Lung (tissue), 12 donors: ENCODE data around the gene LDHB. TPM values are rescaled to one million over a fixed set of nuclear protein-coding genes. Genes with fewer than 3 reads are reported as not detected.
A peak's percentile ranks its signal among the peaks of the same experiment; 100 is the strongest.

Experiments used
- ATAC-seq: fragments of 200-7000 bp; cut with Tn5 transposase; one replicate; pipeline ENCODE4 v1.9.1; 2020; ENCODE audit warnings: moderate number of reproducible peaks; ENCODE audit not compliant: insufficient read depth, low FRiP score
- DNase-seq, 3 donors: peaks; one replicate each; pipeline ENCODE4 v3.0.0-alpha.2; 2013 to 2017
- H3K27ac ChIP-seq, 2 donors: one replicate each; pipeline ENCODE4 v1.5.1; 2013; ENCODE audit warnings: mild to moderate bottlenecking in 2 of 2, moderate library complexity in 2 of 2, control low read depth in 1 of 2, inconsistent platforms in 1 of 2, low read depth in 1 of 2, low read length in 1 of 2
- H3K27me3 ChIP-seq, 3 donors: one replicate each; pipeline ENCODE4 v1.5.1; 2013; ENCODE audit warnings: low read length in 2 of 3; ENCODE audit not compliant: control insufficient read depth in 3 of 3, insufficient read depth in 3 of 3
- H3K36me3 ChIP-seq, 4 donors: one replicate each; pipeline ENCODE4 v1.5.1; 2013; ENCODE audit warnings: low read length in 4 of 4, mild to moderate bottlenecking in 1 of 4, moderate library complexity in 1 of 4; ENCODE audit not compliant: control insufficient read depth in 4 of 4, insufficient read depth in 4 of 4
- H3K4me1 ChIP-seq, 5 donors: one replicate each; pipeline ENCODE4 v1.5.1; 2013; ENCODE audit warnings: low read length in 5 of 5, mild to moderate bottlenecking in 2 of 5, moderate library complexity in 1 of 5; ENCODE audit not compliant: control insufficient read depth in 5 of 5, insufficient read depth in 5 of 5
- H3K4me3 ChIP-seq: one replicate; pipeline ENCODE4 v1.5.1; 2013; ENCODE audit warnings: mild to moderate bottlenecking, control low read depth, moderate library complexity
- H3K9ac ChIP-seq, 2 donors: one replicate each; pipeline ENCODE4 v1.5.1; 2013; ENCODE audit warnings: low read length in 2 of 2, control low read depth in 1 of 2; ENCODE audit not compliant: insufficient read depth in 1 of 2
- H3K9me3 ChIP-seq, 4 donors: one replicate each; pipeline ENCODE4 v1.5.1; 2013; ENCODE audit warnings: low read length in 3 of 4, mild to moderate bottlenecking in 1 of 4, moderate library complexity in 1 of 4; ENCODE audit not compliant: control insufficient read depth in 4 of 4, insufficient read depth in 3 of 4
- CTCF ChIP-seq: IDR thresholded peaks from 2 replicates; pipeline ENCODE4 v1.5.1; 2012; ENCODE audit warnings: mild to moderate bottlenecking; ENCODE audit errors: control extremely low read depth, extremely low read depth
- WGBS, 2 donors: extraction: QIAGEN DNeasy Blood & Tissue Kit; methylation state at CpG; one replicate each; pipeline ENCODE4 v1.1.7; 2013; 5-methylcytosine and 5-hydroxymethylcytosine counted together
- polyA plus RNA-seq, 2 donors: library from polyadenylated mRNA; stranded (reverse); fragments of 200-250 nt; gene quantifications; one replicate each; pipeline ENCODE4 v1.2.1, GENCODE V29; 2013
- total RNA-seq, 2 donors: library from RNA; depleted of rRNA in 1 of 2; stranded (reverse); fragments of >200 nt in 1 of 2; gene quantifications; one replicate each; pipeline ENCODE4 v1.2.1, GENCODE V29; 2014 to 2021
- donor health status: control.
- donor health status: control.
- donor health status: Bipolar disorder and iron deficiency.
- donor health status: healthy.
- donor health status: DM: yes; HTN: yes; CAD: no.

LDHB gene
- total and polyA plus RNA-seq, 4 donors, result 370 to 551 (median 459) TPM

- TF ChIP-seq CTCF, result no peak
- no peak overlapping the region for H3K4me3 ChIP-seq
- H3K4me1 ChIP-seq, result peaks cover 0 to 12% (median 0%) of the 10 kb centered on the region in 5 donors
- H3K9me3 ChIP-seq, result no peaks in the 10 kb centered on the region
- H3K9ac ChIP-seq, result no peak overlapping the region
- no peak overlapping the region for H3K27ac ChIP-seq
- DNase-seq (no peak), ATAC-seq (no peak)
- no peaks in the 10 kb centered on the region for H3K36me3 ChIP-seq
- no peaks in the 10 kb centered on the region for H3K27me3 ChIP-seq
Measured at GRCh38 chr12:21699851-21700250, 42.2 kb upstream of the LDHB start.

GRCh38 chr12:21697904-21698630, 40.4 kb upstream of the LDHB start:
- peak; percentile 28 for TF ChIP-seq CTCF
- ATAC-seq (no peak), DNase-seq (peak in 2 of 3 donors; percentile 81 to 84)
- H3K27ac ChIP-seq, result no peak overlapping the region
- H3K9me3 ChIP-seq, result no peaks in the 10 kb centered on the region
- no peak overlapping the region for H3K4me3 ChIP-seq
- no peaks in the 10 kb centered on the region for H3K27me3 ChIP-seq
- H3K36me3 ChIP-seq, result no peaks in the 10 kb centered on the region
- no peak overlapping the region for H3K9ac ChIP-seq
- 20 to 27% methylated on average over 7 of the region's 7 CpGs for WGBS, 2 donors
- H3K4me1 ChIP-seq, result peaks cover 0 to 12% (median 0%) of the 10 kb centered on the region in 5 donors

GRCh38 chr12:21696625-21697024, 39.0 kb upstream of the LDHB start:
- H3K9me3 ChIP-seq, result no peaks in the 10 kb centered on the region
- no peak for DNase-seq
- H3K27ac ChIP-seq, result no peak overlapping the region
- no peak overlapping the region for H3K4me3 ChIP-seq
- no peak for TF ChIP-seq CTCF
- no peak overlapping the region for H3K9ac ChIP-seq
- H3K27me3 ChIP-seq, result no peaks in the 10 kb centered on the region
- no peak for ATAC-seq
- H3K36me3 ChIP-seq, result no peaks in the 10 kb centered on the region
- H3K4me1 ChIP-seq, result peaks cover 0 to 12% (median 0%) of the 10 kb centered on the region in 5 donors

- peaks cover 0 to 12% (median 0%) of the 10 kb centered on the region in 5 donors for H3K4me1 ChIP-seq
- H3K9ac ChIP-seq, result no peak overlapping the region
- no peaks in the 10 kb centered on the region for H3K27me3 ChIP-seq
- WGBS, 2 donors, result 64 to 77% methylated on average over 2 of the region's 2 CpGs
- no peaks in the 10 kb centered on the region for H3K9me3 ChIP-seq
- DNase-seq, result no peak
- no peak for TF ChIP-seq CTCF
- no peak for ATAC-seq
- H3K27ac ChIP-seq, result no peak overlapping the region
- no peak overlapping the region for H3K4me3 ChIP-seq
- no peaks in the 10 kb centered on the region for H3K36me3 ChIP-seq
Measured at GRCh38 chr12:21695986-21696385, 38.3 kb upstream of the LDHB start.
